Endothelial cell of hepatic sinusoid (primary cell): ENCODE measurements around the gene ATP10D.

Experiments used
- in situ Hi-C: cut with HindIII; loops from 2 replicates; pipeline ENCODE4 v1.10.0; 2017; ENCODE audit warnings: low sequenced_read_pairs

ATP10D gene

DNA sequence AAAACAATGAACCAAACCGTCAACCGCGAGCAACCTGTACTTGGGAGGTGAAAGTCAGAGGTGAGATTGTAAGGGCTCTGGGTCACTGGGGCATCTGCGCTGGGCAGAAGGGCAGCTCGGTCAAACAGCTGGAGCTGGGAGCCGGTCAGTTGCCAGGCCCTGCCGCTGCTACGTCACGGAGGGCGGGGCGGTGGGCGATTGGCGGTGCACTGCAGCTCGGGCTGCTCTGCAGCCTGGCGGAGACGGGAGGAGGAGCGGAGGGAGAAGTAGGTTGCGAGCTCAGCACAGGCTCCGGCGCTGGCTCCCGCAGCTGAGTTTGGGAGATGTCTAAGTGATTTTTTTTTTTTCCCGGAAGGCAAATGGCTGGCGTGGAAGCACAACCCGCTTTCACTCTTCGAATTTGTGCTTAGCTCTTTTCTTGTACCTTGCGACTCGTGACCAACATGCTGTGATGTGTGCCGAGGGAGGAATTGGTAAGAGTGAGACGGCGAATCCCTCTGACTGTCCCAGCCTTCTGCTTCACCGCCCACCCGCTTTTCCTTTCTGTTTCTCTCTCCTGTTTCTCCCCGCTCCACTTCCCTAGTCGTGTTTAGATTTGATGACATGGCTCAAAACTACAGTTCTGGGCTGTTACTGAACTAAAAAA lies at the start of gene ATP10D:
TSS of gene ATP10D (plus strand) at position 229 of the 646 bp plus-strand sequence. CDS start 27,266 bp downstream, outside the sequence.
- in situ Hi-C loops = no loop called here

DNA sequence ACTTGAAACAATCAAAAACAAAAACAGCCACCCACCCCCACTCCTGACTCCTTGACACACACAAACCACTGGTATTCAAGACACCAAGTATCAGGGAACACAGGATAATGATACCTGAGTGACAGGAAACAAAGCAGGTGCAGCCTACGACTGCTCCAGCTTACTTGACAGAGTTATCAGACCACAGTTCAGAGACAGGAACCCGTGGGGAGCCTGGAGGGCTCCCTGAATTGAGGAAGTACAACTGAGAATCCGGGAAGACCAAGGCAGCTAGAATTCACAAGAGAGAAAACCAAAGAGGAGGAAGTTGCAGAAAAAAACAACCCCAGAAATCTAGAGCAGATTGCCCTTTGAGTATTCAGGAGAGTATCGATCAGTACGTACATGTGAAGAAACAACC lies 42.1 kb upstream of the ATP10D start:
- in situ Hi-C loops = no loop called here

DNA sequence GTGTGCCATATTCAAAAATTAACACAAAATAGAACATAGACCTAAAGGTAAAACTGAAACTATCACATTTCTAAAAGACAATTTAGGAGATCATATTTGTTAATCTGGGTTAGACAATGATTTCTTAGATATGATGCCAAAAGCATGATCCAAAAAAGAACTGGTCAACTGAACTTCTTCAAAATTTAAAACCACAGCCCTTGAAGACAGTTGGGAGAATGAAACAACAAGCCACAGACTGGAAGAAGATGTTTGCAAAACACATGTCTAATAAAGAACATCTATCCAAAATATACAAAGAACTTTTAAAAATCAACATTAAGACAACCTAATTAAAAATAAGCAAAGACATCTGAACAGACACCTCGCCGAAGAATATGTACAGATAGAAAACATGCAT lies 41.0 kb upstream of the ATP10D start:
- in situ Hi-C loops = no loop called here

DNA sequence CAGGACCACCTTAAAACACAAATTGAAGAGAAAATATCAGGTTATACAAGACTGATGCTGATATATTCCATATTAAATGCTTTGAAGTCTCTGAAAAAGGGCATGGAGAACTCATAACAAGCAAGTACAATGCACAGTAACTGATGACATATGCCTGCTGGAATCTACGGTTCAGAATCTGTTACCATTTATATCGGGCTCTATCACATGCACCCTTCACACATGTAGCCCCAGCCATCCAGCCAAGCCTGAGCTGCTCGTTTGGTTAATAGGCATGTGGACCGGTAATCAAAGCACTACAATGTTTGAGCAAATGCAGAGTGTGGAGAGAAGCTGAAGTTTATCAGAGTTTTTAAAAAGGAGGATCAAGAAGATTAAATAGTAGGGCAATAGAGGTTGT lies 33.4 kb upstream of the ATP10D start:
- in situ Hi-C loops = no loop called here

DNA sequence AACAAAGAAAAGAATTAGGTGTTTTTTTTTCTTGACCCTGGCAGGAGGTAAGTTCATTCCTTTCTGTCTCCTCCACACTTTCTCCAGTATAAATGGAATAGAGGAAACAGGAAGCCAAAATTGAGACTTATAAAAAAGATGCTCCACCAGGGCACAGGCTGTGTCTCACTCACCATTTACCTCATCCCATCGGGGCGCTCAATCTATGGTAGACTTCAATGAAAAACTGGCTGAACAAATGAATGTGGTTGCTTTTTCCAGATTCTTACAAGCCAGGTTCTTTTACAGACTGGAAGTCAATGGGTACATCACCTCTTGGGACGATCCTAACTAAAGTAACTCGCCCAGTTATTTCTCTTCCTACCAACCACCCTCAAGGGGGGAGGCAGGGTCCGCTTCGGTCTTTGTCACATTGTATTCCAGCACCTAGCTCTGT lies 22.3 kb upstream of the ATP10D start:
- in situ Hi-C loops = no loop called here

DNA sequence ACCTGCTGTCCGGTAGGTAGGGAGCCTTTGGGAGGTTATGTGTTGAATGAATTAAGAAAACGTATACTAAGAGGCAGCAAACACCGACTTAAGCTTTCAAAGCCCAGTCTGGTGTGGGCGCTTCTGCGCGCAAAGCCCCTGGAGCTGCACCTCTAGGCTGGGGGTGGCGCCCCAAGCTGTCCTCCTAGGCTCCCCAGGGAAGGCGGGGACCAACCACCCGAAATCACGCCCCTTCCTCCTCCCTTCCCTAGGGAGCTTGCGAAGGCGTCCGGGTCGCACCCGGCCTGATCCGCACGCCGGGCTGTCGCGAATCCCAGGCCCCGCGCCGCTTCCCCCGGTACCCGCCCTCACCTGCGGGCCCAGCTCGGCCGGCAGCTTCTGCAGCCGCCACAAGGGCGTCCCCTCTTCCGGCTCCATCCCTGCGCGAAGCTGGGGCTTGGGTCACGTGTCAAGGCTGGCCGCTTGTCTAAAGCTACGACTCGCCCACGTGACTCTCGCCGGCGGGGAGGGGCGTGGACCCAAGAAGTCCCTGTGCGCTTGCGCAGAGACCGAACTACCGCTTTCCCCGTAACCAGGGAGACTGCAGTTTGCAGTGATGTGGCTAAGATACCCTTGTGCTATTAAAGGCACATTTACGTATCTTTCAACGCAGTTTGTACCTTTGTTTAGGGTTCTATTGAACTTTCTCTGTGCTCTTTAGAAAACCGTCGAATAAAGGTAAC lies 21.7 kb upstream of the ATP10D start, which contains the start of gene COMMD8:
TSS of gene COMMD8 (minus strand) at position 468 of the 722 bp plus-strand sequence. CDS start at position 417, 51 bp downstream.
- in situ Hi-C loops = no loop called here

DNA sequence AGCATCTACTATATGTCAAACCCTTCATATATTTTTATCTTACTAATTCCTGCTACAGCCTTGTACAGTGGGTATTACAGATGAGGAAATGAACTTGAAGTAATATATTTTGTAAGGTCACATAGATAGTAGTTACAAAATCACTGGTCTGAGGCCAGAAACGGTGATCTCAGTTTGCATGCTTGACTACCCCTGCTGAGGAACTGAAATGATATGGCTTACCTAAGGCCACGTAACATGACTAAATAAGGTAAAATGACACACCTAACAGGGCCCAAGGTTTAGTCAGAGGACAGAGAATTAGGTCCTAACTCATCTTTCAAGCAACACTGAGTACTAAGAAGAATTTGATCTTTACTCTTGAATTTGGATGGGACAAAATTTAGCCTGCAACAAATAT lies 20.1 kb upstream of the ATP10D start:
- in situ Hi-C loops = no loop called here

DNA sequence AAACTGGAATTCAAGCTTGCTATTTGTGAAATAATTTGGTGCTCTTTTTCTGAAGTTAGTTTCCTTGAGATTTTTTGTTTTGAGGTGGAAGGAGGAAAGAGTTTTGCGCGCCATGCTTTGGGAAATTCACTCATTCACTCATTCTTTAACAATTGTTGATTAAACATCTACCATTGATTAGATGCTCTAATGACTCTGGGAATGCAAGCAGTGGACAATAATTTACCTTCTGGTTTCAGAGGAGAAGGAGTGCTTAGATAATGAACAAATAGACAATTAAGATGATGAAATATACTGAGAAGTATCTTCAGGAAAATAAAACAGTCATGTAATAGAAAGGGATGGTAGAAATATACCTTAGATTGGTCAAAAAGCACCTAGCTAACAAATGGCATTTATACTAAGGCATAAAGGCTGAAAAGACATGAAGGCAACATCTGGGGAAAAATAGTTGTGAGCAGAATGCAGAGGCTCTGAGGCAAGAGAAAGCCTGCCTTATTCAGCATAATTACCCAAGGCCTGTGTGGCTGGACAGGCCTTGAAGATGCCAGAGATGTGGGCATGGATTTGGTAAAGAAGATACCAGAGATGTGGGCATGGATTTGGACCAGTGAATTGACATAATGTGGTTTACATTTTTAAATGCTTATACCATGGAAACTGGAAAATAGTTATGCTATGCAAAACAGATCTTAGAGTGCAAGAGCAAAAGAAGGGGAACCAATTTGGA lies 18.9 kb upstream of the ATP10D start:
- in situ Hi-C loops = no loop called here

DNA sequence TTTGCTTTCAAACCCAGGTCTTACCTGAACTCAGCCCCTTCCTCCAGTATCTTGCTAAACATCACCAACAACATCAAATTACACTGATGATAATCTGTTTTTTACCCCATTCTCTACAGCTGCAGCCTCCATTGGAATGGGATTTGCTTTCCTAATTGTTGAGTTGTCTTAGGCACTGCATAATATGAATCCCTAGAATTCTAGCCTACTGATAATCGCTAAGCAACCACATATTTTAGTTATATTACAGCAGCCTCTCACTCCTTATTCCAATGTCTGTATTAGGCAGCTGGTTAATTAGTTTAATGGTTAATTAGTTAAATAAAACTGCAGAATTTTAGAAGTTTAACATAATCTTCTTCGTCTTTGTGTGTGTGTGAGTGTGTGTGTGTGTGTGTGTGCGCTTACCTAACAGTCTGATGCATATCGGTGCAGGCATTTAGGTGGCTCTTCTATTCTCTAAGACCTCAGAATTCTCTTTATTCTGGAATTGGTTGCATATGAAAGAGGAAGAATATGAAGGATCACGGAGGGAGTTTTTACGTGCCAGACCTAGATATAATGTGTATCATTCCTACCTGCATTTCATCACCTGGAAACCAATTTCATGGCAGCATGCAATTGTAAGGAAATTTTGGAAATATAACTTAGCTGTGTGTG lies 16.2 kb upstream of the ATP10D start:
- in situ Hi-C loops = no loop called here

DNA sequence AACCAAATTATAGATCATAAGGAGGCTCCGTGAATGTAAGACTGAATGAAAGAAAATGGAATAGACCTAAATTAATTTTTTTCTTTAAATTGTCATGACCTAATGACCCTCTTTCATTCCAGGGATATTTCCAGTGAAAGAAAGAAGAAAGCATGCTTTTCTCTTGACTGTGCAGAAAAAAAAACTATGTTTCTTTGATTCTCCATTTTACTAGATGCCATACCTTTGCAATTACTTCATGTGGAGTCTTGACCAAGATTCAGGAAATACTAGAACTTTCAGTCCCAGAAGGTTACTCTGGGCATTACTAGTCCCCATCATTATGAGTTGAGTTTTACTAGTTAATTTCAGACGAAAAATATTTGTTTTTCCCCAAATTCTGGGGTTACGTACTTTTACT lies 15.1 kb upstream of the ATP10D start:
- in situ Hi-C loops = no loop called here

DNA sequence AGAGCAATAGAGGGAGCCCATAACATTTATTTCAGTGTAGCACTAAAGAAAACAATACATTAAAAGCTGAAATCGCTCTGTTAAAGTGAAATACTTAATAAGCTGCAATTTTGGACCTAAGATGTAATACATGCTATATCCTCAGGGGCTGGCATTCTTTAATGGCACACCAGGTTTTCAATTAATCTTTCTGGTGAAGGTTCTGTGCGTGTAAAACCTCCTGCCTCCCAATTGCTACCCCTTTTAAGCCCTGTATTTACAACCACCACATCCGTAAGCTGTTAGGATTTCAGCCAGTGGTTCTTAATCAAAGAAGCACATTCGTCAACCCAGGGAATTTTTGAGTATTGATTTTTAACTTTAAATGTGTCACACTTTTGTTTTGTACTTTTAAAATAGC lies 14.0 kb upstream of the ATP10D start:
- in situ Hi-C loops = no loop called here

DNA sequence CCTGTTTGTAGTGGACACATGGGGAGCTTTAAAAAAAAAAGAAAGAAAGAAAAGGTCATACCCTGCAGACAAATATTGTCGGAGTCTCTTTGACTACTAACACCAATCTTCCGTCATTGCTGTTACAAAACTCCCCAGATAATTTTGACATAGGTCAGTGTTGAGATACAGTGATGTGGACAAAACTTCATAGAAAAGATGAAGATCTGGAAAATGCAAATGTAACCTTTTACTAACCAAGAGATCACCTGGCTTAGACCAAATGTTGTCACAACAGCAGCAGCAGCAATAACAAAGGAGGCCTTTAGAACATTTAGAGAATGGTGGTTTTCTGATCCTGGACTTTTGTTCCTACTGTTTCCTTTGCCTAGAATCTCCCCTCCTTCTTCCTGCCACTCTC lies 13.5 kb upstream of the ATP10D start:
- in situ Hi-C loops = no loop called here

DNA sequence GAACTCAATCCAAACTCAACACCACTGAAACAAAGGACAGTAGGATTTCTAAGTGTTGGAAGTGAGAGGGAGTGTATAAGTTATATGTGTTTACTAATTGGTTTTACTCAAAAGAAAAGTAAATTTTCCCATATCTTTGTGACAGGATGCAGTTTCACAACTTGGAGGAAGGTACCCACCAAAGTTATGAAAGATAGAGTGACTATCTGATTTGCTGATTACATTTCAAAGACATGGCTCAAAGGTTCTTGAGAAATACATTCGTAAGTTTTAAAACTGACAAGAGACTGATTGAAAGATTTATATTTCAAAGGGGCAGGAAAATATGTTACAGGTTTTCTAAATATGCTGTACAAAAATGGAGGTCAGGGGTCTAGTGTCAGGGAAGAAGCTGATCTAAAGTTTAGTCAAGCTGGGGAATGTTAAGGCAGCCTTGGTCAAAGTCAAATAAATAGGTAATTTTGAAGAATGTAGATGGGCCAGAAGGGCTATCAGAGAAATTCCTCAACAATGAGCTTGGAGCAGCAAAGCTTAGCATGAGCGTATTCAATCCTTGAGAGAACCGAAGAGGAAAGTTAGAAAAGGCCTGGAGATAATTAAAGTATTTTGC lies 11.8 kb upstream of the ATP10D start:
- in situ Hi-C loops = no loop called here

DNA sequence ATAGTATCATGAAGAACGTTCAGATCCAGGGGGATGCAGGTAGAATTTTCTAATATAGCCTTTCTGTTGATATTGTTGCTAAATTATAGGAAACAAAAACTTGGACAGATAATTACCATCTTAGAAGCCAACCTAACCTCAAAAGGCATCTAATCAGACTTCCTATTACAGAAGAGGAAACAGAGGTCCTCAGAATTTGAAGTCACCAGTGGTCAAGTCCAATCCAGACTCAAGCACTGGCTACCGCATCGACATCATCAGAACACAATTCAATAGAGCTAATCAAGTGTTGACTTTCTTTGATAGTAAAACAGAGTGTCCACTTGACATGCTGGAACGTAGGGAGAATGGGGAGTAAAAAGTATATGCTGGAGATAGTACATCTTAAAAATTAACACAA lies 10.3 kb upstream of the ATP10D start:
- in situ Hi-C loops = no loop called here

DNA sequence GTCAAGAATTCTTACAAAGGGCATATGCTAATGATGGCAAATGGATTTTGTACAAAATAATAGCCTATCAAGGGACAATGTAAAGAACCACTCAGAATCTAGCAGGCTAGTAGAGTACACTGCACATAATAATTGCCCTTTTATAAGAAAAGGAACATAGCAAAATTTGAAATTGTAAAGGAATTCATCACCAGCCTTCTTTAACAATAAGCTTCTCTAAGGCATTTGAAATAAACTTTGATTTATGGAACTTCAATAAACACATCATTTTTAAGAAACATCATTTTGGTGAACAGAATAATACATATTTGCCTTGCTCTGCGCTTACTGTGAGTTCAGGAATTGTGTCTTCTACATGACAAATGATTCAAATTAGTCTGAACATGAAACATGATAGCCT lies 9.7 kb upstream of the ATP10D start:
- in situ Hi-C loops = no loop called here

DNA sequence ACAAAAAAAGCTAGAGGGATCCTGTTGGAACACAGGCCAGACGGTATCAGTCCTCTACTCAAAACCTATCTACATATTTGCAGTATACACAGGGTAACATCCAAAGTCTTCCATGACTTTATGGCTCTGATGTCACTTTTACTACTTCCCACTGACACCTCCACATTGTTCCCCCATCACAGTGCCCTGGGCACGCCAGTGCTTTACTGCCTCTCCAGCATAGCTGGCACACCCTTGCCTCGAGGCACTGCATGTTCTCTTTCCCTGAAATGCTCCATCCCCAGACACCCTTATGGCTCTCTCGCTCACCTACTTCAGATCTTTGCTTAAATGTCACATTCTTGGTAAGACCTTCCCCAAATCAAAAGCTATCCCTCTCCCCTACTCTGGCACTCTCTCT lies 6.3 kb upstream of the ATP10D start:
- in situ Hi-C loops = no loop called here

DNA sequence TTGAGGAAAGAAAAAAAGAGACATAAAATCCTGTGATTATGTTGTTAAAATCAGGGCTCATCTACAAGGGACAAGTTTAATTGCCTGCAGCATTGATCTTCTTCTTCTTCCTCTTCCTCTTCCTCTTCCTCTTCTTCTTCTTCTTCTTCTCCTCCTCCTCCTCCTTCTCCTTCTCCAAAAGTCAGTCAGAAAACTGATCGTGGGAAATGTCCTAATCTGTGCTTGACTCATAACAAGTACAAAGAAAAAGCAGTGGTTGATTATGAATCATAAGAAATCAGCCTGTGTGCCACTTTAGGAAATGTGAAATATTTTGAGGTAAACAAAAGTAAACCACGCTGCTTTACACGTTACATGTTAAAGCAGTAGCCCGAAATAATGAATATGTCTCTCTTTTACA lies 2.7 kb upstream of the ATP10D start:
- in situ Hi-C loops = no loop called here

DNA sequence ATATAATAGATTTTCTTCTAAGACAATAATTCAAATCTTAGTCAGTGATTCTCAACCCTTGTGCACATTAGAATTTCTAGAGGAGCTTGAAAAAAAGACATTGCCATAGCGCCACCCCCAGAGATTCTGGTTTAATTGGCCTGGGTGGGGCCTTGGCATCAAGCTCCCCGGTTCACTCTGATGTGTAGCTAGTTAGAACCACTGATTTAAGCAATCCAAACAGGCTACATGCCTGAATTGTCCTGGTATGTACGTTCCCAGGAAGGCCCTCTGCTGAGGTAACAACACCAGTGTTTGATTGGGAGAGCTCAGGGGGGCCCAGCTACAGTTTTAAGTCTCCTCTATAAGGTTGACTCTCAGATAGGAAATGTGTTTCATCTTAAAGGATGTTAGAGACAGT lies 1.3 kb upstream of the ATP10D start:
- in situ Hi-C loops = no loop called here

DNA sequence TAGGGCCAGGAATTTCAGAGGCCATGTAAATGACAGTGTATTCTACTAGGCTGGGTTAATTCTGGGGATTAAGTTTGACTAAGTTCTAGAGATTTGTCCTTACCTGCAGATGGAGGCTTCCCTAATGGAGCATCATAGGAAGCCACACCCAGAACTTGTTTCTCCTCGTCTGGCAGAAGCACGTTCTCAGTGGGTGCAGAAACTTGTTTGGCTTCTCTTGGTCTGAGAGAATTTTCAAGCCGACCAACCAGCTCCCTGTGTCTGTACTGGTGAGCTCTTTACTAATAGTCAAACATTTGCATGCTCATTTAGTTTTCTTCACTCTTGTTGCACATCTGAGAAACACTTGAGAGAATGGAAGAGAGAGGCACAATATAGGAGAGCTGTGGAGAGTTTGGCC lies 907 bp upstream of the ATP10D start:
- in situ Hi-C loops = no loop called here

DNA sequence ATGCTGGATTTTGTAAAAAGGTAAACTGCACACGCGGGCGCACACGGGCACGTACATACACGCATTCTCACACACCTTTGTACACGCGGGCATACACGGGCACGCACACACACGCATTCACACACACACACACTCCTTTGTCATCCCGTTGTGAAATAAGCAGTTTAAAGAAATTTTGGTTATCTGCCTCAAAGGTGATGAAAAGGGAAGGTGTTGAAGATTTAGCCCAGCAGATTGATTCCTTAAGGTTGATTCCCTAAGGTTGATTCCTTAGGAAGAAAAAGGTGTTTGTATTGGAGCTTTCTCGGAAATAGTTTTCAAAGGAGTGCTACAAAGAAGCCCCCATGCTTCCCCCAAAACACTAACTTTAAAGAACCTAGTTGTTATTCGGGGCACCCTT lies 693 bp downstream of the ATP10D start:
- in situ Hi-C loops = no loop called here

DNA sequence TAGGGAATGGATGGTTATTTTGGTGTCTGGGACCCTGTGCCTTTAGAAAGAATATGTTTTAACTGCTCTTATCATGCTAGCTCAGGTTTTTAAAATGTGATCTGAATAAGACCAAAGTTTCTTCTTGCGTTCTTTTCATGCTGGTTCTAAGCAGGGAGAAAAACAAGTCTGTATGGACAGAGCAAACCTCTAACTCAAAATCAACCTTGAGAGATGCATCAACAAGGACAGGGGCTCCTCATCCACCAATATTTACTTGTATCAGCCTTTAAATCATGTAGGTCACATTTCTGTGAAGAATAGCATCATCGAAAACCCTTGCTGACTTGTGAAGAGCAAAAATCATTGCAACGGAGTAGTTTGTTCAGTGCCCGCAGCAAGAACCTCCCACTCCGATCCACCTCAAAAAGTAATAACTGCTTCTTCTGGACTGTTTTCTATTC lies 1.2 kb downstream of the ATP10D start:
- in situ Hi-C loops = no loop called here
